Mesothelial cell of epicardium (in vitro differentiated cells): ENCODE measurements around the gene TNNT3. TPM values are rescaled to one million over a fixed set of nuclear protein-coding genes. Genes with fewer than 3 reads are reported as not detected.

Experiments
- DNase-seq, 2 experiments: peaks; one replicate each; pipeline ENCODE4 v3.0.0; 2021; ENCODE audit warnings: low spot score in 2 of 2; ENCODE audit not compliant: unreplicated experiment in 2 of 2
- H3K27ac Mint-ChIP-seq: 2 replicates; pipeline ENCODE4 v1.8.0; 2021; ENCODE audit warnings: mixed read lengths
- H3K27me3 Mint-ChIP-seq: 2 replicates; pipeline ENCODE4 v1.8.0; 2021; ENCODE audit warnings: low read depth, mixed read lengths
- H3K36me3 Mint-ChIP-seq: 2 replicates; pipeline ENCODE4 v1.8.0; 2021; ENCODE audit warnings: mixed read lengths
- H3K4me1 Mint-ChIP-seq: 2 replicates; pipeline ENCODE4 v1.8.0; 2021; ENCODE audit warnings: mixed read lengths
- H3K4me3 Mint-ChIP-seq: 2 replicates; pipeline ENCODE4 v1.8.0; 2021; ENCODE audit warnings: mild to moderate bottlenecking, moderate library complexity, mixed read lengths
- H3K9me3 Mint-ChIP-seq: 2 replicates; pipeline ENCODE4 v1.8.0; 2021; ENCODE audit warnings: mixed read lengths
- total RNA-seq: library from RNA; stranded (reverse); gene quantifications from 3 replicates; pipeline ENCODE4 v1.2.1, GENCODE V29; 2021
- TF ChIP-seq, protein P1 (sequence below): fragments of 200-600 bp; sonication (generic); IDR thresholded peaks from one replicate; pipeline ENCODE4 v1.5.0; 2021; ENCODE audit warnings: antibody characterized with exemption; ENCODE audit not compliant: unreplicated experiment

Gene TNNT3
- total RNA-seq, 1 donor from 2014 or later, result 15.2 TPM

DNA sequence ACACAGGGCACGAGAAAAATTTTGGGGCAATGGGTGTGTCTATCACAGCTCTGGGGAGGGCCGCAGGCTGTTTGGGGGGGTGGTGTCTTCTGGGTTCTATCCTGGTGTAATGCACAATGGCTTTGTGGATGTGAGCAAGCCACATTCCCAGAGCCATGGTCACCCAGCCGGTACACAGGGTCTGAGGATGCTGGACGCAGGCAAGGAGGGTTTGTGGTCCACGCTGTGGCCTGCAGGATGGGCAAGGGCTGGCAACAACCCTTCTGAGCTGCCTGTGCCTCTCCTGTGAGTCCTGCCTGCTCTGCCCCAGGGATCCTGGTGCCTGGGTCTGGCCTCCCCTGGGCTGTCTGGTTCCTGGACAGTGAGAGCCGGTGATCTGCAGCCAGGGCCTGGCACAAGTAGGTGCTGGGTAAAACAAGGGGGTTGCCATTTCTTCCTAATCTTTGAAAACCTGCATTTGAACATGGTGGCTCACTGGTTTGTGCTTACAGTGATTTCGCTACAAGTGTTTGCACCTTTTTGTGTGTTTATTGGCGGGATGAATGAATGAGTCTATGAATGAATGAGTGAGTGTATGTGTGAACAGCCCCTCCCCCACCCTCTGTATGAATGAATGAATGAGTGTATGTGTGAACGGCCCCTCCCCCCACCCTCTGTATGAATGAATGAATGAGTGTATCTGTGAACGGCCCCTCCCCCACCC is 23.2 kb downstream of the TNNT3 start:
- Mint-ChIP-seq H3K27ac (no peak overlapping the region), H3K4me1 (peaks cover 38% of the 10 kb centered on the region), H3K9me3 (no peaks in the 10 kb centered on the region), H3K4me3 (no peak overlapping the region), H3K36me3 (no peaks in the 10 kb centered on the region), H3K27me3 (no peaks in the 10 kb centered on the region)
- DNase-seq, result peak in 1 of 2 experiments; percentile 12
- TF ChIP-seq, protein P1, sequence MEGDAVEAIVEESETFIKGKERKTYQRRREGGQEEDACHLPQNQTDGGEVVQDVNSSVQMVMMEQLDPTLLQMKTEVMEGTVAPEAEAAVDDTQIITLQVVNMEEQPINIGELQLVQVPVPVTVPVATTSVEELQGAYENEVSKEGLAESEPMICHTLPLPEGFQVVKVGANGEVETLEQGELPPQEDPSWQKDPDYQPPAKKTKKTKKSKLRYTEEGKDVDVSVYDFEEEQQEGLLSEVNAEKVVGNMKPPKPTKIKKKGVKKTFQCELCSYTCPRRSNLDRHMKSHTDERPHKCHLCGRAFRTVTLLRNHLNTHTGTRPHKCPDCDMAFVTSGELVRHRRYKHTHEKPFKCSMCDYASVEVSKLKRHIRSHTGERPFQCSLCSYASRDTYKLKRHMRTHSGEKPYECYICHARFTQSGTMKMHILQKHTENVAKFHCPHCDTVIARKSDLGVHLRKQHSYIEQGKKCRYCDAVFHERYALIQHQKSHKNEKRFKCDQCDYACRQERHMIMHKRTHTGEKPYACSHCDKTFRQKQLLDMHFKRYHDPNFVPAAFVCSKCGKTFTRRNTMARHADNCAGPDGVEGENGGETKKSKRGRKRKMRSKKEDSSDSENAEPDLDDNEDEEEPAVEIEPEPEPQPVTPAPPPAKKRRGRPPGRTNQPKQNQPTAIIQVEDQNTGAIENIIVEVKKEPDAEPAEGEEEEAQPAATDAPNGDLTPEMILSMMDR, result no peak

GRCh38 chr11:1943576-1943975 is 24.1 kb downstream of the TNNT3 start:
- H3K4me1 Mint-ChIP-seq, result peaks cover 32% of the 10 kb centered on the region
- peak; percentile 18 to 36 for DNase-seq
- H3K4me3 Mint-ChIP-seq, result no peak overlapping the region
- H3K27me3 Mint-ChIP-seq, result no peaks in the 10 kb centered on the region
- H3K9me3 Mint-ChIP-seq, result no peaks in the 10 kb centered on the region
- no peak overlapping the region for H3K27ac Mint-ChIP-seq
- TF ChIP-seq, protein P1, result no peak
- H3K36me3 Mint-ChIP-seq, result no peaks in the 10 kb centered on the region

DNA sequence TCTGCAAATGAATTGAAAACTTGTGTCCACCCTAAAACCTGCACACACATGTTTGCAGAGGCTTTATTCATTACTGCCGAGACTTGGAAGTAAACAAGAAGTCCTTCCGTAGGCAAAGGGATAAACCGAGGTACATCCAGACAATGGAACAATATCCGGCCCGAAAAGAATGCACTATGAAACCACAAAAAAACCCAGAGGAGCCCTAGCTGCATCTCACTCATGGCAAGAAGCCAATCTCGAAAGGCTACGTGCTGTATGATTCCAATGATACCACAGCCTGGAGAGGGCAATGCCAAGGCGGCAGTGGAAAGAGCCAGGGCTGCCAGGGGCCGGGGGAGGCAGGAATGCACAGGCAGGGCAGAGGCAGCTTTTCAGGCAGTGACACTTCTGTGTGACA is 24.5 kb downstream of the TNNT3 start:
- Mint-ChIP-seq H3K4me3 (no peak overlapping the region), H3K27ac (no peak overlapping the region), H3K27me3 (no peaks in the 10 kb centered on the region), H3K36me3 (no peaks in the 10 kb centered on the region), H3K9me3 (no peaks in the 10 kb centered on the region), H3K4me1 (peaks cover 28% of the 10 kb centered on the region)
- DNase-seq, result peak; percentile 10 to 36
- TF ChIP-seq, protein P1, result no peak

- TF ChIP-seq, protein P1, result no peak
- DNase-seq, result no peak
- H3K9me3 Mint-ChIP-seq, result no peaks in the 10 kb centered on the region
- no peaks in the 10 kb centered on the region for H3K36me3 Mint-ChIP-seq
- peaks cover 10% of the 10 kb centered on the region for H3K4me1 Mint-ChIP-seq
- no peak within 1 kb of the TSS for H3K4me3 Mint-ChIP-seq
- no peaks in the 10 kb centered on the region for H3K27me3 Mint-ChIP-seq
- no peak within 1 kb of the TSS for H3K27ac Mint-ChIP-seq
Measured at GRCh38 chr11:1946812-1947484, 27.4 kb downstream of the TNNT3 start, which contains the start of gene MRPL23. Gene MRPL23 (plus strand): TSS chr11:1947332. CDS start chr11:1947363, 31 bp downstream.

DNA sequence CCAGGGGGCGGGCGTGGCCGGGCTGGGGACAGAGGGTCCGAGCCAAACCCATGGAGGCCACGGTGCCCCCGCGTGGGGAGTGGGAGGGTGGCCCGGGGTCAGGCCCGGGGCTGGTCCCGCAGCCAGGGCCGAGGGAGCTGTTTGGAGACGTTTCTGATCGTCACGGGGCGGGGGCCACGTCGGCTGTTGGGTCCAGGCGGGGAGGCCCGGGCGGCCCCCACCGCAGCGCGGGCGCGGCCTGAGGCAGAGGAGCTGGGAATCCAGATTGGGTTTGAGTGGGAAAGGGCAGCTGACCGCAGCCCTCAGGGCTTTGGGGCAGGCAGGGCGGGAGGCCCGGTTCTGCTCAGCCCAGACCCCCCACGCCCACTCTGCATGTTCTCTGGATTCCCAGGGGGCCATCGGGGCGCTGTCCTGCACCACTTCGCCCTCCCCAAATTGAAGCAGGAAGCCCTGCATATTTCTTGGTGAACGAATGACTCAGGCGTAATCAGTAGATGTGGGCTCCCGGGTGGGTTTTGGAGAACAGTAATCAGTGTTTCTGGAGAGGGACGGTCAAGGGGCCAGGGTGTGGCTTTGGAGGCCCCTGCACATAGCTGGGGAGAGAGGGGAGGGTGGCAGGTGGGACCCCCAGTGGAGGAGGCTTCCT is 28.2 kb downstream of the TNNT3 start:
- Mint-ChIP-seq H3K4me1 (peaks cover 4% of the 10 kb centered on the region), H3K4me3 (no peak overlapping the region)

More for the DNA sequence above, 28.2 kb downstream of the TNNT3 start:
- H3K36me3 Mint-ChIP-seq, result no peaks in the 10 kb centered on the region
- no peaks in the 10 kb centered on the region for H3K9me3 Mint-ChIP-seq
- TF ChIP-seq, protein P1, result no peak
- no peaks in the 10 kb centered on the region for H3K27me3 Mint-ChIP-seq
- DNase-seq, result no peak
- H3K27ac Mint-ChIP-seq, result no peak overlapping the region
